Esophagus muscularis mucosa (tissue), 3 donors: ENCODE measurements around the gene SMIM15.

Source experiments
- POLR2A ChIP-seq: fragments of 450-650 bp; IDR thresholded peaks from one replicate; pipeline ENCODE4 v1.6.1; 2017; ENCODE audit warnings: antibody characterized with exemption, moderate library complexity, mild to moderate bottlenecking, low read depth
- POLR2AphosphoS5 ChIP-seq, 2 donors: sonication (generic); formaldehyde crosslinking; IDR thresholded peaks; one replicate each; pipeline ENCODE4 v1.6.1; 2017; ENCODE audit warnings: antibody characterized with exemption in 2 of 2
- TF ChIP-seq, protein P1 (sequence below), 3 experiments: fragments of 200-600 bp in 2 of 3; fragments of 450-650 bp in 1 of 3; sonication (generic) in 2 of 3; IDR thresholded peaks; one replicate each; pipeline ENCODE4 v1.5.1; 2017 to 2019; ENCODE audit warnings: antibody characterized with exemption in 3 of 3, mild to moderate bottlenecking in 2 of 3, moderate library complexity in 1 of 3

DNA sequence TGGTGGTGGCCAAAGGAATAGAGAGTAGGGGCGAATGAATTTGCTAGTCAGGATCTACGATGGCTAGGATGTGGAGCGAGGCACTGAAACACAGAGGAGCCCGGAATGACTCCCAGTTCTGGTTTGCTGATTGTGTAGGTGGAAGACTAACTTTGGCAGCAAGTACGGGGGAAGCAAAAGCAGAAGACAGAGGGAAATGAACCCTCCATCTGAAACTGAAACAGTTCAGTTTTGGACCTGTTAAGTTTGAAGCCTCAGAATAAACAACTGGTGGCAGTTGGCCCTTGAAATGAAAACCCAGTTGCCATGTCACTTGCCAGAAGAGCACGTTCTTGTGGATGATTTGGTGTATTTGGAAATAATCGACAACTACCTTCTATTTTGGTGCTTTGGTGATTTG lies 15.4 kb upstream of the SMIM15 start:
- TF ChIP-seq, protein P1, sequence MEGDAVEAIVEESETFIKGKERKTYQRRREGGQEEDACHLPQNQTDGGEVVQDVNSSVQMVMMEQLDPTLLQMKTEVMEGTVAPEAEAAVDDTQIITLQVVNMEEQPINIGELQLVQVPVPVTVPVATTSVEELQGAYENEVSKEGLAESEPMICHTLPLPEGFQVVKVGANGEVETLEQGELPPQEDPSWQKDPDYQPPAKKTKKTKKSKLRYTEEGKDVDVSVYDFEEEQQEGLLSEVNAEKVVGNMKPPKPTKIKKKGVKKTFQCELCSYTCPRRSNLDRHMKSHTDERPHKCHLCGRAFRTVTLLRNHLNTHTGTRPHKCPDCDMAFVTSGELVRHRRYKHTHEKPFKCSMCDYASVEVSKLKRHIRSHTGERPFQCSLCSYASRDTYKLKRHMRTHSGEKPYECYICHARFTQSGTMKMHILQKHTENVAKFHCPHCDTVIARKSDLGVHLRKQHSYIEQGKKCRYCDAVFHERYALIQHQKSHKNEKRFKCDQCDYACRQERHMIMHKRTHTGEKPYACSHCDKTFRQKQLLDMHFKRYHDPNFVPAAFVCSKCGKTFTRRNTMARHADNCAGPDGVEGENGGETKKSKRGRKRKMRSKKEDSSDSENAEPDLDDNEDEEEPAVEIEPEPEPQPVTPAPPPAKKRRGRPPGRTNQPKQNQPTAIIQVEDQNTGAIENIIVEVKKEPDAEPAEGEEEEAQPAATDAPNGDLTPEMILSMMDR (IDR thresholded peaks at IDR 0.05): no peak
- TF ChIP-seq POLR2A (no peak), POLR2AphosphoS5 (IDR thresholded peaks at IDR 0.05) (no peak)
